Esophagus muscularis mucosa (tissue), 4 donors: ENCODE measurements around the gene CCL7. TPM values are rescaled to one million over a fixed set of nuclear protein-coding genes. Genes with fewer than 3 reads are reported as not detected.

Source experiments
- DNase-seq: peaks from one replicate; pipeline ENCODE4 v3.0.0-alpha.2; 2017; ENCODE audit errors: extremely low spot score
- H3K27ac ChIP-seq, 4 donors: fragments of 200-600 bp; sonication (generic); replicated peaks in 1 of 4; 1 replicate in 3 of 4; 2 replicates in 1 of 4; pipeline ENCODE4 v1.5.1; 2016 to 2019; ENCODE audit warnings: mild to moderate bottlenecking in 1 of 4
- H3K27me3 ChIP-seq, 4 donors: fragments of 200-600 bp; sonication (generic); one replicate each; pipeline versions ENCODE4 v1.5.1 to v1.6.0; 2016 to 2019
- H3K36me3 ChIP-seq, 4 donors: fragments of 200-600 bp; sonication (generic); one replicate each; pipeline ENCODE4 v1.5.1; 2016 to 2019
- H3K4me1 ChIP-seq, 4 donors: fragments of 200-600 bp; sonication (generic); one replicate each; pipeline ENCODE4 v1.5.1; 2016 to 2019
- H3K4me3 ChIP-seq, 4 donors: fragments of 200-600 bp; sonication (generic); 1 replicate in 2 of 4; 2 replicates in 2 of 4; pipeline ENCODE4 v1.5.1; 2016 to 2019; ENCODE audit warnings: mild to moderate bottlenecking in 4 of 4, moderate library complexity in 1 of 4
- H3K9me3 ChIP-seq, 4 donors: fragments of 200-600 bp; sonication (generic); 1 replicate in 3 of 4; 2 replicates in 1 of 4; pipeline ENCODE4 v1.5.1; 2016 to 2019
- EP300 ChIP-seq: sonication (generic); formaldehyde crosslinking; IDR thresholded peaks from one replicate; pipeline ENCODE4 v1.6.1; 2017; ENCODE audit warnings: antibody characterized with exemption
- POLR2A ChIP-seq: fragments of 450-650 bp; IDR thresholded peaks from one replicate; pipeline ENCODE4 v1.6.1; 2017; ENCODE audit warnings: antibody characterized with exemption, moderate library complexity, mild to moderate bottlenecking, low read depth
- POLR2AphosphoS5 ChIP-seq, 2 donors: sonication (generic); formaldehyde crosslinking; IDR thresholded peaks; one replicate each; pipeline ENCODE4 v1.6.1; 2017; ENCODE audit warnings: antibody characterized with exemption in 2 of 2
- WGBS: methylation state at CpG from one replicate; pipeline ENCODE4 v1.1.5; 2018; 5-methylcytosine and 5-hydroxymethylcytosine counted together
- intact Hi-C: fragments of 100-400 bp; cut with DNase I; formaldehyde crosslinking; loops from one replicate; pipeline ENCODE4 v1.15.1; 2023
- total RNA-seq, 4 donors: library from RNA; depleted of rRNA; stranded (reverse); fragments of >200 nt; gene quantifications; one replicate each; pipeline versions ENCODE4 v1.1.0 to v1.2.1, GENCODE V29; 2016
- TF ChIP-seq, protein P1 (sequence below), 3 experiments: fragments of 200-600 bp in 2 of 3; fragments of 450-650 bp in 1 of 3; sonication (generic) in 2 of 3; IDR thresholded peaks; one replicate each; pipeline ENCODE4 v1.5.1; 2017 to 2019; ENCODE audit warnings: antibody characterized with exemption in 3 of 3, mild to moderate bottlenecking in 2 of 3, moderate library complexity in 1 of 3

CCL7 gene
- total RNA-seq, 4 donors from 2014 or later = 0.83 TPM; not detected in 3

DNA sequence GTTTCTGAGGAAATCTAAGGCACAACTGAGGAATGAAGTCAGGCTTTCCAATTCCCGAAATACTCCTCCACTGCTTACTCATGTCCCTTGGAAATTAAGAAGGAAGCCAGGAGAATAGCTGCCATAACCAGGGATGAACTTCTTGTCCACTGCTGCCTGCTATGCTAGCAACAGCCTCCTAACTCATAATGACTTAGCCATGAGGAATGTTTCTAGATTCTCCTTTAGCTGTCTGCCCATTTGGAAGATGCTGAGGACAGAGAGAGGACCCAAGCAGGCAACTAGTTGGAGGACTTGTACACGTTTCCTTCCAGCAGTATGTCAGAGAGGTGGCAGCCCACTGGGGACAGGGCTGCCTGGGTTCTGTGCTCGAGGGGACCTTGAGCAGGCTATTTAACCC lies 15.9 kb upstream of the CCL7 start:
- Histone ChIP-seq H3K27me3 (no peaks in the 10 kb centered on the region), H3K36me3 (no peaks in the 10 kb centered on the region), H3K27ac (peak overlapping the region; percentile 84 to 87 (median 85)), H3K9me3 (no peaks in the 10 kb centered on the region), H3K4me3 (peak overlapping the region in 2 of 4 donors; percentile 51 to 53), H3K4me1 (peaks cover 65 to 83% (median 81%) of the 10 kb centered on the region in 4 donors)
- TF ChIP-seq, protein P1, sequence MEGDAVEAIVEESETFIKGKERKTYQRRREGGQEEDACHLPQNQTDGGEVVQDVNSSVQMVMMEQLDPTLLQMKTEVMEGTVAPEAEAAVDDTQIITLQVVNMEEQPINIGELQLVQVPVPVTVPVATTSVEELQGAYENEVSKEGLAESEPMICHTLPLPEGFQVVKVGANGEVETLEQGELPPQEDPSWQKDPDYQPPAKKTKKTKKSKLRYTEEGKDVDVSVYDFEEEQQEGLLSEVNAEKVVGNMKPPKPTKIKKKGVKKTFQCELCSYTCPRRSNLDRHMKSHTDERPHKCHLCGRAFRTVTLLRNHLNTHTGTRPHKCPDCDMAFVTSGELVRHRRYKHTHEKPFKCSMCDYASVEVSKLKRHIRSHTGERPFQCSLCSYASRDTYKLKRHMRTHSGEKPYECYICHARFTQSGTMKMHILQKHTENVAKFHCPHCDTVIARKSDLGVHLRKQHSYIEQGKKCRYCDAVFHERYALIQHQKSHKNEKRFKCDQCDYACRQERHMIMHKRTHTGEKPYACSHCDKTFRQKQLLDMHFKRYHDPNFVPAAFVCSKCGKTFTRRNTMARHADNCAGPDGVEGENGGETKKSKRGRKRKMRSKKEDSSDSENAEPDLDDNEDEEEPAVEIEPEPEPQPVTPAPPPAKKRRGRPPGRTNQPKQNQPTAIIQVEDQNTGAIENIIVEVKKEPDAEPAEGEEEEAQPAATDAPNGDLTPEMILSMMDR (IDR thresholded peaks at IDR 0.05) = no peak
- TF ChIP-seq EP300 (peak; percentile 52), POLR2AphosphoS5 (IDR thresholded peaks at IDR 0.05) (peak; percentile 57 to 79)
- WGBS = 11% methylated on average over 3 of the region's 3 CpGs
- intact Hi-C loops = no loop called here
- peak; percentile 92 for DNase-seq

DNA sequence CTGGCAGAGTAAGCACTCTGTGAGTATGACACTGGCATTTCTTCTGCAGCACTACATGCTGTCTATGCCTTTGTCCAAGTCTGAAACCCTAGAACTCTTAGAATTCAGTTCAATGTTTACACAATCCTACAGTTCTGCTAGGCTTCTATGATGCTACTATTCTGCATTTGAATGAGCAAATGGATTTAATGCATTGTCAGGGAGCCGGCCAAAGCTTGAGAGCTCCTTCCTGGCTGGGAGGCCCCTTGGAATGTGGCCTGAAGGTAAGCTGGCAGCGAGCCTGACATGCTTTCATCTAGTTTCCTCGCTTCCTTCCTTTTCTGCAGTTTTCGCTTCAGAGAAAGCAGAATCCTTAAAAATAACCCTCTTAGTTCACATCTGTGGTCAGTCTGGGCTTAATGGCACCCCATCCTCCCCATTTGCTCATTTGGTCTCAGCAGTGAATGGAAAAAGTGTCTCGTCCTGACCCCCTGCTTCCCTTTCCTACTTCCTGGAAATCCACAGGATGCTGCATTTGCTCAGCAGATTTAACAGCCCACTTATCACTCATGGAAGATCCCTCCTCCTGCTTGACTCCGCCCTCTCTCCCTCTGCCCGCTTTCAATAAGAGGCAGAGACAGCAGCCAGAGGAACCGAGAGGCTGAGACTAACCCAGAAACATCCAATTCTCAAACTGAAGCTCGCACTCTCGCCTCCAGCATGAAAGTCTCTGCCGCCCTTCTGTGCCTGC lies 15.2 kb upstream of the CCL7 start, which contains the start of gene CCL2:
CCL2 (plus strand) TSS at position 635 of the 730 bp plus-strand sequence; CDS start at position 700, 65 bp downstream.
- Histone ChIP-seq H3K27me3 (no peaks in the 10 kb centered on the region), H3K27ac (peak within 1 kb of the TSS; percentile 84 to 87 (median 85)), H3K36me3 (no peaks in the 10 kb centered on the region), H3K4me3 (peak within 1 kb of the TSS; percentile 32 to 53 (median 52)), H3K9me3 (no peaks in the 10 kb centered on the region), H3K4me1 (peaks cover 58 to 79% (median 76%) of the 10 kb centered on the region in 4 donors)
- TF ChIP-seq, protein P1 (IDR thresholded peaks at IDR 0.05) = no peak
- peak; percentile 81 to 85 for TF ChIP-seq POLR2AphosphoS5 (IDR thresholded peaks at IDR 0.05)
- TF ChIP-seq EP300 = peak; percentile 38
- peak; percentile 49 for TF ChIP-seq POLR2A
- 8% methylated on average over 11 of the region's 11 CpGs for WGBS
- intact Hi-C loops = no loop called here
- peak; percentile 96 for DNase-seq

DNA sequence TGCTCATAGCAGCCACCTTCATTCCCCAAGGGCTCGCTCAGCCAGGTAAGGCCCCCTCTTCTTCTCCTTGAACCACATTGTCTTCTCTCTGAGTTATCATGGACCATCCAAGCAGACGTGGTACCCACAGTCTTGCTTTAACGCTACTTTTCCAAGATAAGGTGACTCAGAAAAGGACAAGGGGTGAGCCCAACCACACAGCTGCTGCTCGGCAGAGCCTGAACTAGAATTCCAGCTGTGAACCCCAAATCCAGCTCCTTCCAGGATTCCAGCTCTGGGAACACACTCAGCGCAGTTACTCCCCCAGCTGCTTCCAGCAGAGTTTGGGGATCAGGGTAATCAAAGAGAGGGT lies 14.7 kb upstream of the CCL7 start:
- Histone ChIP-seq H3K36me3 (no peaks in the 10 kb centered on the region), H3K4me1 (peaks cover 53 to 74% (median 70%) of the 10 kb centered on the region in 4 donors), H3K27ac (peak overlapping the region; percentile 84 to 87 (median 85)), H3K4me3 (peak overlapping the region; percentile 32 to 53 (median 52)), H3K27me3 (no peaks in the 10 kb centered on the region), H3K9me3 (no peaks in the 10 kb centered on the region)
- TF ChIP-seq EP300 (no peak), POLR2A (no peak), POLR2AphosphoS5 (IDR thresholded peaks at IDR 0.05) (no peak)
- TF ChIP-seq, protein P1 (IDR thresholded peaks at IDR 0.05) = no peak
- WGBS = 21% methylated on average over 5 of the region's 5 CpGs
- intact Hi-C loops = no loop called here
- DNase-seq = no peak

DNA sequence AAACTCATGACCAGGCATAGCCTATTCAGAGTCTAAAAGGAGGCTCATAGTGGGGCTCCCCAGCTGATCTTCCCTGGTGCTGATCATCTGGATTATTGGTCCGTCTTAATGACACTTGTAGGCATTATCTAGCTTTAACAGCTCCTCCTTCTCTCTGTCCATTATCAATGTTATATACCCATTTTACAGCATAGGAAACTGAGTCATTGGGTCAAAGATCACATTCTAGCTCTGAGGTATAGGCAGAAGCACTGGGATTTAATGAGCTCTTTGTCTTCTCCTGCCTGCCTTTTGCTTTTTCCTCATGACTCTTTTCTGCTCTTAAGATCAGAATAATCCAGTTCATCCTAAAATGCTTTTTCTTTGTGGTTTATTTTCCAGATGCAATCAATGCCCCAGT lies 14.2 kb upstream of the CCL7 start:
- H3K27ac ChIP-seq = peak overlapping the region; percentile 84 to 87 (median 85)
- DNase-seq = no peak
- H3K4me1 ChIP-seq = peaks cover 48 to 69% (median 66%) of the 10 kb centered on the region in 4 donors
- no peaks in the 10 kb centered on the region for H3K27me3 ChIP-seq
- TF ChIP-seq, protein P1 (IDR thresholded peaks at IDR 0.05) = no peak
- TF ChIP-seq POLR2A = no peak
- no peak for TF ChIP-seq EP300
- no peak for TF ChIP-seq POLR2AphosphoS5 (IDR thresholded peaks at IDR 0.05)
- H3K9me3 ChIP-seq = no peaks in the 10 kb centered on the region
- intact Hi-C loops = no loop called here
- 78% methylated on average over 1 of the region's 1 CpG for WGBS
- peak overlapping the region; percentile 32 to 53 (median 52) for H3K4me3 ChIP-seq
- no peaks in the 10 kb centered on the region for H3K36me3 ChIP-seq
